NCI-H2196 treated with DMSO at 0.1 percent for 48 hours (cell line): Measurements from ENCODE around the gene LRRC23.
"Not testable (repeated sequence)": the region's sequence is repeated elsewhere in the genome, so short reads cannot be mapped to it uniquely, and the experiment has no call there.

ENCODE experiments used
- DNase-seq: peaks from one replicate; lab custom pipeline; 2025; ENCODE audit not compliant: unreplicated experiment; lab: John Stamatoyannopoulos, UW

Gene LRRC23

GRCh38 chr12:6899837-6900519 is 4.6 kb upstream of the LRRC23 start:
- DNase-seq: peak; percentile 38

- no peak for DNase-seq
Observed at GRCh38 chr12:6902448-6902847, 2.2 kb upstream of the LRRC23 start.

- DNase-seq: no peak
Observed at GRCh38 chr12:6903722-6904121, 900 bp upstream of the LRRC23 start.

GRCh38 chr12:6905414-6906040 is 905 bp downstream of the LRRC23 start:
- no peak for DNase-seq

DNA sequence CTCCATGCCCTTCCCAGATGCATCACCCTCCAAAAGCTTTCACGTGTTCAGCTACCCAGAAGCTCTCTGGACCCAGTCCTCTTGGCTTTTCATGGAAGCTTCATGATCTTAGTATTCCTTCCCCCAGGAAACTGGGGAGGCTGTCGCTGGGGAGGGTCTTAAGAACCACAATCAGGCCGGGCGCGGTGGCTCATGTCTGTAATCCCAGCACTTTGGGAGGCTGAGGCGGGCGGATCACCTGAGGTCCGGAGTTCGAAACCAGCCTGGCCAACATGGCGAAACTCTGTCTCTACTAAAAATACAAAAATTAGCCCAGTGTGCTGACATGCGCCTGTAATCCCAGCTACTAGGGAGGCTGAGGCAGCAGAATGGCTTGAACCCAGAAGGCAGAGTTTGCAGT is 3.5 kb downstream of the LRRC23 start:
- DNase-seq: not testable (repeated sequence)

- DNase-seq: no peak
Observed at GRCh38 chr12:6909421-6910145, 5.0 kb downstream of the LRRC23 start.

DNA sequence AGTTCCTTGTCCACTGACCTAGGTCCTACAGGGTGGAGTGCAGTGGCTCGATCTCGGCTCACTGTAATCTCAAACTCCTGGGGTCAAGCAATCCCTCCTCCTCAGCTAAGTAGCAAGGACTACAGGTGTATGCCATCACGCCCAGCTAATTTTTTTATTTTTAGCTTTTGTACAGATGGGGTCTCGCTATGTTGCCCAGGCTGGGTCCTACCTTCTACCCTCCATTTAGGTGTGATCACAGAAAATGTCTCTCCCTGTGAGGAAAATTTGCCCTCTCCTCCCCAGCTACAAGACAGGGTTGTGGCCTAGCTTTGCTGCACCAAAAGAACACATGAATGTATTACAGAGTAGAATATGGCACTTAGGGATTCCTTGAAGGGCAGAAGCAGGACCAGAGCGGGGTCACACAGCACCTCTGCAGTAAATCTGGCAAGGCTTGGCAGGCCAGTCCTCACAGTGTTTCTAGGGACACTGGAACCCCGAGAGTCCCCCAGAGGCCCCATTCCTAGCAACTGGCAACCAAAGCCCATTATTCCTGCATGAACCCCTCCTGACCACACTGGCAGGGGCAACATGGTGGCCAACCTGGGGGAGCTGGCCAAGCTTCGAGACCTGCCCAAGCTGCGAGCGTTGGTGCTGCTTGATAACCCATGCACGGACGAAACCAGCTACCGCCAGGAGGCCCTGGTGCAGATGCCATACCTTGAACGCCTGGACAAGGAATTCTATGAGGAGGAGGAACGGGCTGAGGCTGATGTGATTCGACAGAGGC is 7.7 kb downstream of the LRRC23 start:
- DNase-seq: no peak

GRCh38 chr12:6914246-6914946 is 9.8 kb downstream of the LRRC23 start, which contains the start of gene ENO2:
TSS of gene ENO2 (plus strand) at chr12:6914580. CDS start at chr12:6915833, 1,253 bp downstream.
- DNase-seq: peak; percentile 13

- DNase-seq: no peak
Observed at GRCh38 chr12:6914947-6915788, 10.5 kb downstream of the LRRC23 start.

DNA sequence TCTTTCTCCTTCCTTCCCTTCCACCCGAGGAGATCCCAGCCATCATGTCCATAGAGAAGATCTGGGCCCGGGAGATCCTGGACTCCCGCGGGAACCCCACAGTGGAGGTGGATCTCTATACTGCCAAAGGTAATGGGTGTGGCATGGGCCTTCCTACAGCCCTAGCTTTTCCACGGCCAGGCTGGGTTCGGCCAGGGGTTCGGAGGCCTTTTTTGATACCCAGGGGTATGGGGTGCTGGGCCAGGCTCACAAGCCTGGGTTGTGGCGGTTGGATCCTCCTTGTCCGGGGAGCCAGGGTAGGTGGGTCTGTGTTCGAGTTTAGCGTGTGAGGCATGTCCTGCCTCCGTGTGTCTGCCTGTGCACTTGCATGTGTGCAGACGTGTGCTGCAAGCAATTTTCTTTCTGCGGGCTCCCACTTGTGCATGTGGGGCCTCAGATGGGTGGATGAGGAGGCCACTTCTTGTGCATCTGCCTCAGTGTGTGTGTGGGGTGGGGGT is 11.2 kb downstream of the LRRC23 start:
- no peak for DNase-seq

GRCh38 chr12:6916426-6917200 is 12.0 kb downstream of the LRRC23 start:
- DNase-seq: no peak

DNA sequence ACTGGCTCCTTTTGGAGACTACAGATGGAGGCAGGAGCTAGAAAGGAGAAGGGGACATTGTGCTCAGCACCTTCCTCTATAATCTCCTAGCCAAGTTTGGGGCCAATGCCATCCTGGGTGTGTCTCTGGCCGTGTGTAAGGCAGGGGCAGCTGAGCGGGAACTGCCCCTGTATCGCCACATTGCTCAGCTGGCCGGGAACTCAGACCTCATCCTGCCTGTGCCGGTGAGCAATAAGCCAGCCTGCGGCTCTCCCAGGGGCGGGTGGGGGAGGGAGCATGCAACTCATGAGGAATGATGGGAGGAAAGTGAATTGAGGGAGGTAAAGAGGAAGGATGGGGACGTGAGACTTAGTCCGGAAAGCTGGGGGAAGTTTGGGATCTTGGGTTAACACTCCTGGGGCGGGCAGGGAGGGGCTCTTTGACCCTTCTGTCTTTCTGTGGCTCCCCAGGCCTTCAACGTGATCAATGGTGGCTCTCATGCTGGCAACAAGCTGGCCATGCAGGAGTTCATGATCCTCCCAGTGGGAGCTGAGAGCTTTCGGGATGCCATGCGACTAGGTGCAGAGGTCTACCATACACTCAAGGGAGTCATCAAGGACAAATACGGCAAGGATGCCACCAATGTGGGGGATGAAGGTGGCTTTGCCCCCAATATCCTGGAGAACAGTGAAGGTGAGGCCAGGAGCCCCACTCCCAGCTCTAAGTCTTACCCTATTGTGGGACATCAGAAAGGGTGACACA is 13.0 kb downstream of the LRRC23 start:
- DNase-seq: no peak

- DNase-seq: no peak
Observed at GRCh38 chr12:6919588-6919987, 15.0 kb downstream of the LRRC23 start.

DNA sequence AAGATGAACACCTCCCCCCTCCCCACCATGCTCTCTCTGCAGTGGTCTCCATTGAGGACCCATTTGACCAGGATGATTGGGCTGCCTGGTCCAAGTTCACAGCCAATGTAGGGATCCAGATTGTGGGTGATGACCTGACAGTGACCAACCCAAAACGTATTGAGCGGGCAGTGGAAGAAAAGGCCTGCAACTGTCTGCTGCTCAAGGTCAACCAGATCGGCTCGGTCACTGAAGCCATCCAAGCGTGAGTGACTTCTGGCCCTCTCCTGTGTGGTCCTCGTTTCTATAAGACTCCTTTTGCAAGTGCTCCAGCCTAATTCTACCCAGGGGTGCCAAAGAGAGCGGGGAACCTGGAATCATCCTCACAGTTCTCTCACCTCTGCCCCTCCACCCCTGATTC is 16.9 kb downstream of the LRRC23 start:
- DNase-seq: no peak

DNA sequence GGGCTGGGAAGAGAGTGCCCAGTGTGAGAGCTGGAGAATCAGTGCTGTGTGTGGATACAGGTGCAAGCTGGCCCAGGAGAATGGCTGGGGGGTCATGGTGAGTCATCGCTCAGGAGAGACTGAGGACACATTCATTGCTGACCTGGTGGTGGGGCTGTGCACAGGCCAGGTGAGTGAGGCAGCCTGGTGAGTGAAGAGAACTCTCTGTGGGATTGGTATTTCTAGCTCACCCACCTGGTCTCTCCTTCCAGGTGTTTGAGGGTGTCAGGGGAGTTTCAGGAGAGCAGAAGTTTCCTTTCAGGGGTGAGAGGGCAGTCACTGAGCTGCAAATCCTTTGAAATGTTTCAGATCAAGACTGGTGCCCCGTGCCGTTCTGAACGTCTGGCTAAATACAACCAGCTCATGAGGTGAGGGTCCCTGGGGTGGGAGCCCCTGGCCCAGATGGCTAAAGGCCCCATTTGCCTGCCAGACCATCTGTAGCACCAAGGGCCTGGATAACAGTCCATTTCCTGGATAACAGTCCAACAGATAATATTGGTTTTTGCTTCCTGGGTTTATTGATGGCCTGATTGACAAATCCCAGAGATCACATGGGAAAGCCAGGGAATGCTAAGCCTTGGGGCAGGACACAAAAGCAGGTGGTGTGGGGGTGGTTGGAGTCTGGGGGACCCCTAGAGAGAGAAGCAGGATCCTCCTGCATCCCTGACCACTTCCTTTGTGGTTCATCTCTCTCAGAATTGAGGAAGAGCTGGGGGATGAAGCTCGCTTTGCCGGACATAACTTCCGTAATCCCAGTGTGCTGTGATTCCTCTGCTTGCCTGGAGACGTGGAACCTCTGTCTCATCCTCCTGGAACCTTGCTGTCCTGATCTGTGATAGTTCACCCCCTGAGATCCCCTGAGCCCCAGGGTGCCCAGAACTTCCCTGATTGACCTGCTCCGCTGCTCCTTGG is 17.6 kb downstream of the LRRC23 start:
- no peak for DNase-seq

- no peak for DNase-seq
Observed at GRCh38 chr12:6923003-6923732, 18.5 kb downstream of the LRRC23 start.
